Ishikawa (cell line): ENCODE measurements around the gene CUL4A.

Experiments
- CEBPB ChIP-seq: IDR thresholded peaks from 2 replicates; pipeline ENCODE4 v1.6.1; 2012
- CREB1 ChIP-seq: IDR thresholded peaks from 2 replicates; pipeline ENCODE4 v1.6.1; 2012; ENCODE audit warnings: low read depth
- EGR1 ChIP-seq: IDR thresholded peaks from 2 replicates; pipeline ENCODE4 v1.6.1; 2012
- EP300 ChIP-seq: IDR thresholded peaks from 2 replicates; pipeline ENCODE4 v1.6.1; 2012; ENCODE audit warnings: borderline replicate concordance
- FOXM1 ChIP-seq: IDR thresholded peaks from 2 replicates; pipeline ENCODE4 v1.6.1; 2012; ENCODE audit warnings: low read depth, borderline replicate concordance
- MAX ChIP-seq: IDR thresholded peaks from 2 replicates; pipeline ENCODE4 v1.6.1; 2012
- NFIC ChIP-seq: IDR thresholded peaks from 2 replicates; pipeline ENCODE4 v1.6.1; 2012
- RAD21 ChIP-seq: IDR thresholded peaks from 2 replicates; pipeline ENCODE4 v1.6.1; 2012; ENCODE audit warnings: low read depth
- REST ChIP-seq: IDR thresholded peaks from 2 replicates; pipeline ENCODE4 v1.6.1; 2012; ENCODE audit warnings: low read depth, mild to moderate bottlenecking
- TAF1 ChIP-seq: IDR thresholded peaks from 2 replicates; pipeline ENCODE4 v1.6.1; 2012; ENCODE audit warnings: low read depth, mild to moderate bottlenecking
- TCF12 ChIP-seq: IDR thresholded peaks from 2 replicates; pipeline ENCODE4 v1.6.1; 2012; ENCODE audit warnings: low read depth
- TEAD4 ChIP-seq: IDR thresholded peaks from 2 replicates; pipeline ENCODE4 v1.6.1; 2012
- USF1 ChIP-seq: IDR thresholded peaks from 2 replicates; pipeline ENCODE4 v1.6.1; 2012
- YY1 ChIP-seq: IDR thresholded peaks from 2 replicates; pipeline ENCODE4 v1.6.1; 2012; ENCODE audit warnings: low read depth
- ZBTB7A ChIP-seq: IDR thresholded peaks from 2 replicates; pipeline ENCODE4 v1.6.1; 2012; ENCODE audit warnings: low read depth

CUL4A gene

DNA sequence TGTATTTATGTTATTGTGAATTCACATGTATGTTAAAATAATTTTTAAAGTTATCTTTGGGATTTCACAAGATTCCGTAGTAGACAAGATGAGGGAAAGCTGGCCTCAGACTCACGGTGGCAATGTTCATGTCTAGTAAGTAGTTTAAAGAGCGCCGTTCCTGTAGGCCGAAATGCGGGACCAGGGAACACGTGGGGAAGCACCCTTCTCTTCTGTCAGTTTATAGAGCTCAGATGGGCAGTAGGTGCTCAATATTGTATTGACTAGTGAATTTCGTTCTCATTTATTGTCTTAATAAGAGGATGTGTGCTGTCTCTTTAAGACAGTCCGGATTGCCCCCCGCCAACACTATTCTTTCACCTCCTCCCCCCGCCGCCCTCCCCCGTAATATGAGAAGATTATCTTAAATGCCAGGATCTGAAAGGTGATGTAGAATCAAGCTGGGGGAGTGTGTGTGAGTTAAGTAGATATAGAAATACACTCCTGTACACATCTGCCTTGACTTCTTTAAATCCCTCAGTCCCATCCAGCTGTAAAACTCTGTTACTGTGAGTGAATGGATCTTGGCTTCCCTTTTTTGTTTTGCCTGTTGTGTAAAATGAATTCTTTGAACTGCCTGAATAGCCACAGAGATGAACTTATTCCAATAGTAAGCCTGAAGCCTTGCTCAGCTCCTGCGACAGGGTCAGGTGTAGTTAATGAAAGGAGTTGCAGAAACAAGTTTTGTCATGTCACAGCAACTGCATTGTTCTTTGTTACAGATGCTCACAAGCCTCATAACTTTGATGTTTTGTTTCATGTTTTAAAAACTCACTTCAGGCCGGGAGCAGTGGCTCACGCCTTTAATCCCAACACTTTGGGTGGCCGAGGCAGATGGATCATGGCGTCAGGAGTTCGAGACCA is 88.9 kb downstream of the CUL4A start:
- no peak for TF ChIP-seq YY1
- TF ChIP-seq REST = no peak
- TF ChIP-seq TAF1 = no peak
- TF ChIP-seq USF1 = 0 out of 2 replicates have a peak, but pooled peaks have one; percentile 11
- peak; percentile 28; the same call in 1 of the 2 replicates for TF ChIP-seq MAX

DNA sequence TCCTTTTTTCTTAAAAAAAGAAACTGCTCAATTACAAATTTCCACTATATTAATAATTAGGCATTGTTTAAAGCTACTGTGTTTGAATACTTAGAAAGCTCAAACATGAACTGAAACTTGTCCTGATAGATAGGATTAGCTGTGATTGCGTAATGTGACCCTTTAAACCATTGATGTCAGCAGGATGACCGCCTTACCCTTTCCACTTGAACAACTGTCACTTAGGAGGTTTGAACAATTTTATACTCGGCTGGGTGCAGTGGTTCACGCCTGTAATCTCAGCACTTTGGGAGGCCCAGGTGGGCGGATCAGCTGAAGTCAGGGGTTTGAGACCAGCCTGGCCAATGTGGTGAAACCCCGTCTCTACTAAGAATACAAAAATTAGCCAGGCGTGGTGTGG is 90.5 kb downstream of the CUL4A start:
- no peak for TF ChIP-seq TCF12
- TF ChIP-seq USF1 = no peak
- TF ChIP-seq CEBPB = peak; percentile 85

DNA sequence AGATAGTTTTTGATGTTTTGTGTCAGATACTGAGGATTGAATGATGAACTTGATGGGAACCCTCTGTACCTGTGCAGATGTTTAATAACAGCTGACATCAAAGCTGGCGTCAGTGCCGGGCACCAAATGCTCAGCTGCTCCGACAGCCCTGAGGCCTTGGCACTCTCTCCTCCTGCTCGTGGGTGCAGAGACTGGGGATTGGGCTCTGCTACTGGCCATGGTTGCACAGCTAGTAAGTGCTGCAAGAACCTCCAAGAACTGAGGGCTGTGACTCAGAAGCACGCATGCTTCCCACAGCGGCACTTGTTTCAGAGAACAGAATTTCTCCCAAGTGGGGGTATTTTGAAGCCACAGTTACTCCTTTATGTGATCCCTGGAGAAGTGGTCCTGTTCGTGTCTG is 93.6 kb downstream of the CUL4A start:
- no peak for TF ChIP-seq TAF1
- TF ChIP-seq TCF12 = no peak
- no peak for TF ChIP-seq YY1
- no peak for TF ChIP-seq ZBTB7A
- no peak for TF ChIP-seq TEAD4
- no peak for TF ChIP-seq REST
- TF ChIP-seq EGR1 = no peak
- TF ChIP-seq USF1 = no peak
- no peak for TF ChIP-seq CEBPB
- TF ChIP-seq RAD21 = no peak
- TF ChIP-seq MAX = no peak
- TF ChIP-seq NFIC = no peak
- no peak for TF ChIP-seq CREB1
- no peak for TF ChIP-seq EP300
- no peak for TF ChIP-seq FOXM1

DNA sequence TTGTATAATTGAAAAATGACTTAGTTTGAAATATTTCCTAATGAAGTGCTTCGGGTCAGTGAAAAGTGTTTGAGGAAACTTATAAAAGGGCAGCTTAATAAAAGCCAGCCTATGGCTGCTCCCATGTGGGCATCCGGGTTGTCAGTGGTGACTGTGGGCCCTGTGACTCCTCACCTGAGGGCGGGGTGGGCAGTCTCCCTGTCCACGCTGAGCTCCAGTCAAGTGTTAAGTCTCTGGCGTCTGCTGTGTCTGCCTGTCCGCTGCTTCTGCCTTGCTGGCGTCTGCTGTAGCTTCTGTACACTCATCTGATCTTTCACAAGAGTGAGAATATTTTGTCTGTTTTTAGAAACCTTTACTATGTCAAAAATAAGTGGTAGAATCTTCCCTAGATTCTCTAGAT is 94.7 kb downstream of the CUL4A start:
- no peak for TF ChIP-seq EGR1
- no peak for TF ChIP-seq USF1
- no peak for TF ChIP-seq FOXM1
- TF ChIP-seq CREB1 = no peak
- TF ChIP-seq ZBTB7A = no peak
- TF ChIP-seq REST = no peak
- TF ChIP-seq YY1 = no peak
- TF ChIP-seq TCF12 = no peak
- TF ChIP-seq CEBPB = no peak
- no peak for TF ChIP-seq TEAD4
- no peak for TF ChIP-seq TAF1
- no peak for TF ChIP-seq EP300
- no peak for TF ChIP-seq MAX
- TF ChIP-seq NFIC = no peak
